MM.1S (cell line): Measurements from ENCODE around the gene PIP4K2A.
A peak's percentile ranks its signal among the peaks of the same experiment; 100 is the strongest.

ENCODE experiments used
- DNase-seq: peaks from one replicate; pipeline ENCODE4 v3.0.0-alpha.2; 2015
- H2AFZ ChIP-seq: fragments of 300-600 bp; sonication (generic); 2 replicates; pipeline ENCODE4 v1.6.0; 2016; ENCODE audit warnings: antibody characterized with exemption, low read length
- H3F3A ChIP-seq: fragments of 300-600 bp; sonication (generic); 2 replicates; pipeline ENCODE4 v1.6.1; 2016; ENCODE audit warnings: mild to moderate bottlenecking, antibody characterized with exemption, low read length, moderate library complexity, mixed read lengths; ENCODE audit not compliant: insufficient read depth
- H3K27ac ChIP-seq: fragments of 300-600 bp; sonication (generic); 2 replicates; pipeline ENCODE4 v1.5.1; 2016; ENCODE audit warnings: mild to moderate bottlenecking, low read length
- H3K27me3 ChIP-seq: fragments of 300-600 bp; sonication (generic); replicated peaks from 2 replicates; pipeline ENCODE4 v1.6.0; 2016; ENCODE audit warnings: low read length; ENCODE audit not compliant: insufficient read depth
- H3K36me3 ChIP-seq: fragments of 300-600 bp; sonication (generic); replicated peaks from 2 replicates; pipeline ENCODE4 v1.6.1; 2016; ENCODE audit warnings: mild to moderate bottlenecking, low read length, mixed read lengths; ENCODE audit not compliant: insufficient read depth
- H3K4me1 ChIP-seq: fragments of 300-600 bp; sonication (generic); 2 replicates; pipeline ENCODE4 v1.6.1; 2016; ENCODE audit warnings: low read length, mixed read lengths
- H3K4me2 ChIP-seq: fragments of 300-600 bp; sonication (generic); 2 replicates; pipeline ENCODE4 v1.6.0; 2016; ENCODE audit warnings: low read depth, low read length
- H3K4me3 ChIP-seq: fragments of 300-600 bp; sonication (generic); 2 replicates; pipeline ENCODE4 v1.5.1; 2016; ENCODE audit warnings: low read length, mixed read lengths
- H3K79me2 ChIP-seq: fragments of 300-600 bp; sonication (generic); 2 replicates; pipeline ENCODE4 v1.6.1; 2016; ENCODE audit warnings: mixed run types, low read length, mixed read lengths
- H3K9ac ChIP-seq: fragments of 300-600 bp; sonication (generic); 2 replicates; pipeline ENCODE4 v1.6.1; 2016; ENCODE audit warnings: low read length, mixed read lengths
- H3K9me2 ChIP-seq: fragments of 300-600 bp; sonication (generic); replicated peaks from 2 replicates; pipeline ENCODE4 v1.6.1; 2016; ENCODE audit warnings: mild to moderate bottlenecking, low read length, mixed read lengths; ENCODE audit not compliant: insufficient read depth
- H3K9me3 ChIP-seq: fragments of 300-600 bp; sonication (generic); replicated peaks from 2 replicates; pipeline ENCODE4 v1.6.1; 2016; ENCODE audit warnings: mild to moderate bottlenecking, low read length, mixed read lengths; ENCODE audit not compliant: insufficient read depth
- H4K20me1 ChIP-seq: fragments of 300-600 bp; sonication (generic); 2 replicates; pipeline ENCODE4 v1.6.1; 2016; ENCODE audit warnings: mild to moderate bottlenecking, low read length, moderate library complexity, mixed read lengths; ENCODE audit not compliant: insufficient read depth
- EZH2 ChIP-seq: fragments of 300-600 bp; sonication (generic); optimal IDR thresholded peaks from 2 replicates; pipeline ENCODE3; 2017; ENCODE audit warnings: low read depth, mild to moderate bottlenecking, antibody characterized with exemption, low read length, mixed read lengths
- EZH2phosphoT487 ChIP-seq: fragments of 300-600 bp; sonication (generic); IDR thresholded peaks from 2 replicates; pipeline ENCODE4 v1.6.1; 2018; ENCODE audit warnings: antibody characterized with exemption, low read length
- TF ChIP-seq, protein P1 (sequence below): fragments of 300-600 bp; sonication (generic); IDR thresholded peaks from 2 replicates; pipeline ENCODE4 v1.5.1; 2016; ENCODE audit warnings: antibody characterized with exemption, low read length, mixed read lengths

PIP4K2A gene

DNA sequence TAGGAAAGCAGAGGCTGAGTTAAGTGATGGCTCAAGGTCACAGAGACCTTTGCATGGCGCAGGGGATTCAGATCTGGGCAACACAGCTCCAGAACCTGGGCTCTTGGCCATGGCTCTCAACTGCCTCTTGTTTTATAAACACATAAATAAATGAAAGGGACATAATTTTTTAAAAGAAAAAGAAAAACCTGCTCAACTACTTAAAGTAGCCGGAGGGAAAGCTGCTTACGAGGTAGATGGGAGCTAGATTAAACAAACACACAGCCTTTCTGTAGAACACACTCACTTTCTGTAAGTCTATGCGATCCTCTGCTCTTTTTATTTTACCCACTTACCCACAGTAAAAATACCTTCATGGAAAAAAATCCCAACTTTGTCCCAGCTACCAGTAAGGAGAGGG, 81.3 kb downstream of the PIP4K2A start:
- Histone ChIP-seq H3K79me2 (peaks cover 76% of the 10 kb centered on the region), H3K9ac (no peak overlapping the region), H3K27me3 (no peaks in the 10 kb centered on the region), H4K20me1 (no peaks in the 10 kb centered on the region), H3K4me2 (no peak overlapping the region), H3K9me2 (no peaks in the 10 kb centered on the region), H3K36me3 (no peaks in the 10 kb centered on the region), H3K9me3 (no peaks in the 10 kb centered on the region), H2AFZ (no peak overlapping the region), H3K4me3 (no peak overlapping the region), H3F3A (peaks cover 22% of the 10 kb centered on the region), H3K4me1 (peaks cover 27% of the 10 kb centered on the region), H3K27ac (no peak overlapping the region)
- DNase-seq: no peak
- TF ChIP-seq, protein P1, sequence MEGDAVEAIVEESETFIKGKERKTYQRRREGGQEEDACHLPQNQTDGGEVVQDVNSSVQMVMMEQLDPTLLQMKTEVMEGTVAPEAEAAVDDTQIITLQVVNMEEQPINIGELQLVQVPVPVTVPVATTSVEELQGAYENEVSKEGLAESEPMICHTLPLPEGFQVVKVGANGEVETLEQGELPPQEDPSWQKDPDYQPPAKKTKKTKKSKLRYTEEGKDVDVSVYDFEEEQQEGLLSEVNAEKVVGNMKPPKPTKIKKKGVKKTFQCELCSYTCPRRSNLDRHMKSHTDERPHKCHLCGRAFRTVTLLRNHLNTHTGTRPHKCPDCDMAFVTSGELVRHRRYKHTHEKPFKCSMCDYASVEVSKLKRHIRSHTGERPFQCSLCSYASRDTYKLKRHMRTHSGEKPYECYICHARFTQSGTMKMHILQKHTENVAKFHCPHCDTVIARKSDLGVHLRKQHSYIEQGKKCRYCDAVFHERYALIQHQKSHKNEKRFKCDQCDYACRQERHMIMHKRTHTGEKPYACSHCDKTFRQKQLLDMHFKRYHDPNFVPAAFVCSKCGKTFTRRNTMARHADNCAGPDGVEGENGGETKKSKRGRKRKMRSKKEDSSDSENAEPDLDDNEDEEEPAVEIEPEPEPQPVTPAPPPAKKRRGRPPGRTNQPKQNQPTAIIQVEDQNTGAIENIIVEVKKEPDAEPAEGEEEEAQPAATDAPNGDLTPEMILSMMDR: no peak
- TF ChIP-seq EZH2 (no peak), EZH2phosphoT487 (no peak)

DNA sequence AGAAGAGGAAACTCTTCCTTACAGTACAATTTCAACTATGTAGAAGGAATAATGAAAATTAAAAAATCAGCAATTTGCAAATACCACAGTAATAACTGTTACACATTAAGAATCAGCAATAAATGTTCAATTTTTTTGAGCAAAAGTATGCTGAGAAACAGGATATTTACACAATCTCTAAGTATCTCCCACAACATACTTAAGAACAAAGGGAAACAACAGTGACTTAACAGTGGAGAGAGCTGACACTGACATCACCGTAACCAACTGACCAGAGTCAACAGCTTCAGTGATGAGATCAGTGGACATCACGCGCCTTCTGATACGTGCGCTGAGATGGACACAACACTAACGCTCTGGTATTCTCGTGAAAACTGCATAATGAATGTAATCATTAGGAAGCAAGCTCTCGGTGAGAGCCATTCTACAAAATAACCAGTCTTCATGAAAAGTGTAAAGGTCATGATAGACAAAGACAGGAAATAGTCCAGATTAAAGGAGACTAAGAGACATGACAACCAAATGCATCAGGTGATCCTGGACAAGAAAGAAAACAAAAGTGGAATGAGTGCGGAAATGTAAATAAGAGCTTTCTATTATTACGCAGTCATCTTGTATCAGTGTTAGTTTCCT, 82.6 kb downstream of the PIP4K2A start:
- peaks cover 76% of the 10 kb centered on the region for H3K79me2 ChIP-seq

DNA sequence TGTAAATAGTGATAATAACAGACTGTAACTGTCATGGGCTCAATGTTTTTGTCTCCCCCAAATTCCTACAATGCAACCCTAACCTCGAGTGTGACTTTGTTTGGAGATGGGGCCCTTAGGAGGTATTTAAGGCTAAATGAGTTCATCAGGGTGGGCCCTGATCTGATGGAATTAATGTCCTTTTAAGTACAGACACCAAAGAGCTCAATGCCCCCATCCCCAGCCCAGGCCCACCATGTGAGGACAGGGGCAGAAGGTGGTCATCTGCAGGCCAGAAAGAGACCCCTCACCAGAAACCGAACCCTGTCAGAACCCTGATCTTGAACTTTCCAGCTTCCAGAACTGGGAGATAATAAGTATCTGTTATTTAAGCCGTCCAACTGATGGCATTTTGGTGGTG, 83.2 kb downstream of the PIP4K2A start:
- peak overlapping the region; percentile 56 for H3K9ac ChIP-seq
- peaks cover 76% of the 10 kb centered on the region for H3K79me2 ChIP-seq
- H2AFZ ChIP-seq: peak overlapping the region; percentile 71; the same call in 1 of the 2 replicates
- peaks cover 22% of the 10 kb centered on the region for H3F3A ChIP-seq
- TF ChIP-seq EZH2phosphoT487: no peak
- no peak for TF ChIP-seq EZH2
- TF ChIP-seq, protein P1: no peak
- peaks cover 33% of the 10 kb centered on the region for H3K4me1 ChIP-seq
- H3K9me3 ChIP-seq: no peaks in the 10 kb centered on the region
- no peaks in the 10 kb centered on the region for H3K27me3 ChIP-seq
- no peak for DNase-seq
- H3K4me2 ChIP-seq: peak overlapping the region; percentile 78
- peak overlapping the region; percentile 49 for H3K4me3 ChIP-seq
- H4K20me1 ChIP-seq: no peaks in the 10 kb centered on the region
- no peaks in the 10 kb centered on the region for H3K9me2 ChIP-seq
- peak overlapping the region; percentile 87 for H3K27ac ChIP-seq
- H3K36me3 ChIP-seq: no peaks in the 10 kb centered on the region

More for the DNA sequence above, 82.6 kb downstream of the PIP4K2A start:
- DNase-seq: no peak
- peaks cover 22% of the 10 kb centered on the region for H3F3A ChIP-seq
- H2AFZ ChIP-seq: no peak overlapping the region
- H3K9me2 ChIP-seq: no peaks in the 10 kb centered on the region
- no peaks in the 10 kb centered on the region for H3K36me3 ChIP-seq
- peak overlapping the region; percentile 78; the same call in 1 of the 2 replicates for H3K4me2 ChIP-seq
- no peak overlapping the region for H3K4me3 ChIP-seq
- no peak overlapping the region for H3K9ac ChIP-seq
- peaks cover 32% of the 10 kb centered on the region for H3K4me1 ChIP-seq
- H4K20me1 ChIP-seq: no peaks in the 10 kb centered on the region
- H3K9me3 ChIP-seq: no peaks in the 10 kb centered on the region
- no peak for TF ChIP-seq EZH2
- TF ChIP-seq, protein P1: no peak
- no peaks in the 10 kb centered on the region for H3K27me3 ChIP-seq
- no peak overlapping the region for H3K27ac ChIP-seq
